SK-N-SH (cell line): ENCODE results near the gene IFNG-AS1.

ENCODE experiments used
- RAD21 ChIP-seq: IDR thresholded peaks from 2 replicates; pipeline ENCODE4 v1.6.1; 2012; ENCODE audit warnings: mild to moderate bottlenecking, low read length
- YY1 ChIP-seq: IDR thresholded peaks from 2 replicates; pipeline ENCODE4 v1.4.0; 2012; ENCODE audit warnings: low read depth, mild to moderate bottlenecking
- TF ChIP-seq, protein P1 (sequence below): fragments of 200-600 bp; sonication (generic); IDR thresholded peaks from 2 replicates; pipeline ENCODE4 v1.6.1; 2017; ENCODE audit warnings: antibody characterized with exemption, mild to moderate bottlenecking, moderate library complexity
- TF ChIP-seq, protein P2 (sequence below): IDR thresholded peaks from 2 replicates; pipeline ENCODE4 v1.4.0; 2012; ENCODE audit warnings: low read depth

GRCh38 chr12:67969134-67969802 is 20.0 kb upstream of the IFNG-AS1 start:
- TF ChIP-seq, protein P1, sequence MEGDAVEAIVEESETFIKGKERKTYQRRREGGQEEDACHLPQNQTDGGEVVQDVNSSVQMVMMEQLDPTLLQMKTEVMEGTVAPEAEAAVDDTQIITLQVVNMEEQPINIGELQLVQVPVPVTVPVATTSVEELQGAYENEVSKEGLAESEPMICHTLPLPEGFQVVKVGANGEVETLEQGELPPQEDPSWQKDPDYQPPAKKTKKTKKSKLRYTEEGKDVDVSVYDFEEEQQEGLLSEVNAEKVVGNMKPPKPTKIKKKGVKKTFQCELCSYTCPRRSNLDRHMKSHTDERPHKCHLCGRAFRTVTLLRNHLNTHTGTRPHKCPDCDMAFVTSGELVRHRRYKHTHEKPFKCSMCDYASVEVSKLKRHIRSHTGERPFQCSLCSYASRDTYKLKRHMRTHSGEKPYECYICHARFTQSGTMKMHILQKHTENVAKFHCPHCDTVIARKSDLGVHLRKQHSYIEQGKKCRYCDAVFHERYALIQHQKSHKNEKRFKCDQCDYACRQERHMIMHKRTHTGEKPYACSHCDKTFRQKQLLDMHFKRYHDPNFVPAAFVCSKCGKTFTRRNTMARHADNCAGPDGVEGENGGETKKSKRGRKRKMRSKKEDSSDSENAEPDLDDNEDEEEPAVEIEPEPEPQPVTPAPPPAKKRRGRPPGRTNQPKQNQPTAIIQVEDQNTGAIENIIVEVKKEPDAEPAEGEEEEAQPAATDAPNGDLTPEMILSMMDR, result no peak
- TF ChIP-seq, protein P2, sequence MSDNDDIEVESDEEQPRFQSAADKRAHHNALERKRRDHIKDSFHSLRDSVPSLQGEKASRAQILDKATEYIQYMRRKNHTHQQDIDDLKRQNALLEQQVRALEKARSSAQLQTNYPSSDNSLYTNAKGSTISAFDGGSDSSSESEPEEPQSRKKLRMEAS, result no peak
- TF ChIP-seq YY1 (no peak), RAD21 (no peak)
